Activated CD4-positive, alpha-beta T cell treated with anti-CD3 and anti-CD28 coated beads, Interleukin-2, amount 10 ng/mL, durations not matched to agents 7 days and 5 days (primary cell): ENCODE results near the gene CLOCK. TPM values are rescaled to one million over a fixed set of nuclear protein-coding genes. Genes with fewer than 3 reads are reported as not detected.

Experiments used
- CTCF ChIA-PET: fragments of 350-600 bp; sonication (Branson Sonifier 250); formaldehyde crosslinking; loops from one replicate; lab custom pipeline; 2021; ENCODE audit warnings: antibody characterized with exemption; lab: Charles Lee
- POLR2A ChIA-PET: fragments of 350-600 bp; sonication (Branson Sonifier 250); formaldehyde crosslinking; loops from one replicate; lab custom pipeline; 2021; ENCODE audit warnings: antibody characterized with exemption; lab: Charles Lee
- DNase-seq: peaks from one replicate; pipeline ENCODE4 v3.0.0-alpha.2; 2020
- H3K27ac Mint-ChIP-seq: one replicate; pipeline ENCODE4 v1.8.0; 2021; ENCODE audit warnings: mild to moderate bottlenecking, moderate library complexity, mixed read lengths
- H3K27me3 Mint-ChIP-seq: one replicate; pipeline ENCODE4 v1.8.0; 2021; ENCODE audit warnings: mixed read lengths
- H3K36me3 Mint-ChIP-seq: one replicate; pipeline ENCODE4 v1.8.0; 2021; ENCODE audit warnings: low read depth, mixed read lengths
- H3K4me1 Mint-ChIP-seq: one replicate; pipeline ENCODE4 v1.8.0; 2021; ENCODE audit warnings: mixed read lengths
- H3K4me3 Mint-ChIP-seq: one replicate; pipeline ENCODE4 v1.8.0; 2021; ENCODE audit warnings: mild to moderate bottlenecking, moderate library complexity, mixed read lengths
- H3K9me3 Mint-ChIP-seq: one replicate; pipeline ENCODE4 v1.8.0; 2021; ENCODE audit warnings: mixed read lengths
- total RNA-seq, 2 experiments: library from RNA; stranded (reverse); gene quantifications; one replicate each; pipeline ENCODE4 v1.2.3, GENCODE V29; 2021

Gene CLOCK
- total RNA-seq, 2 experiments from 2014 or later: 8.0 to 11.8 TPM

DNA sequence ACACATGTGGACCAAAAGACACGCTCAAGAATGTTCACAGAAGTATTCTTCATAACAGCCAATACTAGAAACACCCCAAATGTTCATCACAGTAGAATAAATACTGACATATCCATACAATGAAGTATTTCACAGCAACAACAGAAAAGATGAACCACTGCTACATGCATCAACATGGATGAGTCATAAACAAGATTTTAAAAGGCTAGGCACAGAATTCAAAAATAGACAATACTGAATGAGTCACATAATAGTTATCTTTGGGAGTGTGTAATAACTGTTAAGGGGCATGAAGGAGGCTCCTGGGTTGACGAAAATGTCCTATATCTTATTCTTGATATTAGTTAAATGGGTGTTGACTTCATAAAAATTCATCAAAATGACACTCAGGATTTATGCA, 43.5 kb downstream of the CLOCK start:
- H3K36me3 Mint-ChIP-seq: peaks cover 8% of the 10 kb centered on the region
- H3K27me3 Mint-ChIP-seq: no peaks in the 10 kb centered on the region
- POLR2A ChIA-PET: no interaction called here
- no peak overlapping the region for H3K27ac Mint-ChIP-seq
- H3K9me3 Mint-ChIP-seq: no peaks in the 10 kb centered on the region
- H3K4me1 Mint-ChIP-seq: peaks cover 2% of the 10 kb centered on the region
- no peak for DNase-seq
- CTCF ChIA-PET: no interaction called here
- H3K4me3 Mint-ChIP-seq: no peak overlapping the region

DNA sequence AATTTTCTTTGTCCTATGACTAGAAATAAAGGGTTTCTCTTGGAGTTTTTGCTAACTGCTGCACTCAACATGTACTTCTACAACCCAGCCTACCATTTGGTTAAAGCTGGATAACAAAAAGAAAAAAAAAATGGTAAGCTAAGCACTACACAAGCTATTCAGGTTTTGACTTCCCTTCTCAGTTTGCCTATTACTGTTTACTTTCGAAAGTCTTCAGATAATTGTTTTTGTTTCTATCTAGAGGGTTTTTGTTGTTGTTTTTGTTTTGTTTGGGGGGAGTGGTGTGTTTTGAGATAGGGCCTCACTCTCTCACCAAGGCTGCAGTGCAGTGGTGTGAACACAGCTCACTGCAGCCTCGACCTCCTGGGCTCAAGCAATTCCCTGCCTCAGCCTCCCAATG, 46.6 kb downstream of the CLOCK start:
- ChIA-PET POLR2A (no interaction called here), CTCF (interaction anchor here (0.6 to 1.6 kb wide), 3 partner anchors 9 to 1328 kb away, joined by 3 to 6 read pairs (median 4); no protein-coding TSS in a partner anchor)
- Mint-ChIP-seq H3K27ac (no peak overlapping the region), H3K36me3 (peaks cover 11% of the 10 kb centered on the region), H3K4me1 (peaks cover 2% of the 10 kb centered on the region), H3K27me3 (no peaks in the 10 kb centered on the region), H3K4me3 (no peak overlapping the region), H3K9me3 (no peaks in the 10 kb centered on the region)
- DNase-seq: no peak

DNA sequence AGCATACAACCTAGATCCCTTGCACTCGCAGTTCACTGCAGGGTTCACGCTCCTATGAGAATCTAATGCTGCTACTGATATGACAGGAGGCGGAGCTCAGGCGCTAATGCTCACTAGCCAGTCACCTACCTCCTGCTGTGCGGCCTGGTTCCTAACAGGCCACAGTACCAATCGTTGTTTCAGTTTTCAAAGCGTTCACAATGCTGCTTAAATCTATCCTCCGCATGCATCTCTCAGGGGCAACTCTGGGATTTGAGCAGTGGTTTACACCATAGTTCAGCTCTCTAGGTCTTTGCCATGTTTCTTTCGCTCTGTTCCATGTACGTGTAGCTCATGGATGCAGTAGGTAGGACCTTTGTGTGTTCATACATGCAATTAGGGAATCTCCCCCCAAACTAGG, 47.2 kb downstream of the CLOCK start:
- peaks cover 2% of the 10 kb centered on the region for H3K4me1 Mint-ChIP-seq
- H3K4me3 Mint-ChIP-seq: no peak overlapping the region
- no peak for DNase-seq
- ChIA-PET POLR2A (no interaction called here), CTCF (interaction anchor here (0.6 to 1.6 kb wide), 2 partner anchors 10 to 99 kb away, joined by 3 to 4 read pairs; no protein-coding TSS in a partner anchor)
- H3K36me3 Mint-ChIP-seq: peaks cover 13% of the 10 kb centered on the region
- no peak overlapping the region for H3K27ac Mint-ChIP-seq
- H3K9me3 Mint-ChIP-seq: no peaks in the 10 kb centered on the region
- no peaks in the 10 kb centered on the region for H3K27me3 Mint-ChIP-seq

DNA sequence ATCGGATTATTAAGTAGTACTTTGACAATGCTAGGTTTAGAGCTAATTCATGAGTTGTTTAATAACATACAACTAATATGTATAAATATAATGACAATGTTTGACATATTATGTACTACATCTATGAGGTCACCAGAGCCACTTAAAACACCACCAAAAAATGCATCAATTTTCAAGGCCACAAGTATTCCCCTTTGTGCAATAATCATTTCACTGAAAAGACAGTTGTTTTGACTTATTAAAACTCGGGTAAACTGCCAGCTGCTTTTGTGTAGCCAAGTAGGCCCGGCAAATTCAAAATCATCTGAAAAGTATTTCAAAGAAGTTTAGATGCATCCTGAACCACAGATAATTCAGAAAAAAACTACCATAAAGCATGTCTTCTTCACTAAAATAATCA, 48.7 kb downstream of the CLOCK start:
- POLR2A ChIA-PET: no interaction called here
- no peaks in the 10 kb centered on the region for H3K9me3 Mint-ChIP-seq

DNA sequence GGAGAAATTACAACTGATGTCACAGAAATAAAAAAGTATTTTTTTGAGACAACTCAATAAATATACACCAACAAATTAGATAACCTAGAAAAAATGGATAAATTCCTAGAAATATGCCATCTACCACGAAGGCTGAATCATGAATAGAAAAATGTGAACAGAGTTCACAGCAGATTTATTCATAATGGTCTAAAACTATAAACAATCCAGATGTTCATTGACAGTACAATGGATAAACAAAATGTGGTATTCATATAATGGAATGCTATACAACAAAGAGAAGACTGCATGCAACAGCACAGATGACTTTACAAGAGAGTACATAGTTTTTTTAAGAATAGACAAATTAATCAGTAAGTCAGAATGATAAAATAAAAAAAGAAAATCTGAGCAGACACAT, 55.2 kb downstream of the CLOCK start:
- ChIA-PET CTCF (interaction anchor here (0.6 kb wide), 1 partner anchor 1448 kb away, joined by 3 read pairs; no protein-coding TSS in a partner anchor), POLR2A (no interaction called here)
- Mint-ChIP-seq H3K4me3 (no peak overlapping the region), H3K4me1 (no peaks in the 10 kb centered on the region), H3K36me3 (peaks cover 8% of the 10 kb centered on the region), H3K27ac (no peak overlapping the region), H3K27me3 (no peaks in the 10 kb centered on the region), H3K9me3 (no peaks in the 10 kb centered on the region)
- no peak for DNase-seq

More for the DNA sequence above, 48.7 kb downstream of the CLOCK start:
- Mint-ChIP-seq H3K36me3 (peaks cover 12% of the 10 kb centered on the region), H3K27ac (no peak overlapping the region), H3K4me3 (no peak overlapping the region), H3K4me1 (peaks cover under 1% of the 10 kb centered on the region), H3K27me3 (no peaks in the 10 kb centered on the region)
- CTCF ChIA-PET: no interaction called here
- no peak for DNase-seq

DNA sequence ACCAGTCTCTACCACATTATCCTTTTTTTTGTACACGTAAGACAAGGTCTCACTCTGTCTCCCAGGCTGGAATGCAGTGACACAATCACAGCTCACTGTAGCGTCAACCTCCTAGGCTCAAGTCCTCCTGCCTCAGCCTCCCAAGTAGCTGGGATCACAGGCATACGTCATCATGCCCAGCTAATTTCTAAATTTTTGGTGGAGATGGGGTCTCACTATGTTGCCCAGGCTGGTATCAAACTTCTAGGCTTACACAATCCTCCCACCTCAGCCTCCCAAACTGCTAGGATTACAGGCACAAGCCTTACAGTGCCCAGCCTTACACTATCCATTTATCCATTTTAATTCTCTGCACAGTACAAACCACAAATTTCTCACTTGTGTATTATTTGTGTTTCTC, 58.0 kb downstream of the CLOCK start:
- Mint-ChIP-seq H3K27me3 (no peaks in the 10 kb centered on the region), H3K4me3 (no peak overlapping the region), H3K27ac (no peak overlapping the region), H3K4me1 (no peaks in the 10 kb centered on the region), H3K9me3 (no peaks in the 10 kb centered on the region), H3K36me3 (peaks cover 2% of the 10 kb centered on the region)
- CTCF ChIA-PET: no interaction called here
- POLR2A ChIA-PET: no interaction called here
- DNase-seq: no peak

DNA sequence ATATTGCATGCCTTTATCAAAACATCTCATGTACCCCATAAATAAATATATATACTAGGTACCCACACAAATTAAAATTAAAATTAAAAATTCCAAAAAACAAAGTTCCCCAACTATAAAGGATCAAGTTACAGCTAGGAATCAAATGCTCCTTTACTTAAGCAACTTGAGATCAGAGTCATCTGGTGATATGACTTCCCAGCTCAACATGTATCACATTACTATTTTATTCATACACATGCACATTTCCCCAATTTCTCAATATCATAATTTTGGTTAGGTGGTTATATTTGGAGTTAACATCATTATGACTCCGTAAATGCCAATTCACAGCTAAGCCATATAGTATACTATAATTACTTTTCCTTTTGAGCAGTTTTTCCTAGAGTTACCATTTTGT, 60.9 kb downstream of the CLOCK start:
- Mint-ChIP-seq H3K9me3 (no peaks in the 10 kb centered on the region), H3K4me3 (no peak overlapping the region), H3K36me3 (peaks cover 2% of the 10 kb centered on the region), H3K4me1 (no peaks in the 10 kb centered on the region), H3K27me3 (no peaks in the 10 kb centered on the region), H3K27ac (no peak overlapping the region)
- ChIA-PET CTCF (no interaction called here), POLR2A (no interaction called here)
- no peak for DNase-seq

DNA sequence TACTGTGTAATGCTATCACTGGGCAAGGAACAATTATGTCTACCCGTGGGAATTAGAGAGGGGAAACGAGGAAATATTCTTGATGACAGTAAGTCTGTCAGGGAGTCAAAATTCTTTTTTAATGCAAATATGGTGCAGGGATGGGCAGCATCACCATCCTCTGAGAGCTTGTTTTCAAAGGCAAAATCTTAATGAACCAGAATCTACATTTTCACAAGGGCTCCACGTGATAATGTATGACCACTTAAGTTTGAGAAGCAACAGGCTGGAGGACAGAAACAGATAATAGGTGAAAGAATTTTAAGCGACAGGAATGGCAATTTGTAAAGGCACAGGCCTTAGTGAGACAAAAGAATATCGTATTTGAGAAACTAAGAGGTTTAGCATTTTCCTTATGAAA, 63.4 kb downstream of the CLOCK start:
- no peaks in the 10 kb centered on the region for H3K27me3 Mint-ChIP-seq
- CTCF ChIA-PET: no interaction called here
- H3K27ac Mint-ChIP-seq: no peak overlapping the region

DNA sequence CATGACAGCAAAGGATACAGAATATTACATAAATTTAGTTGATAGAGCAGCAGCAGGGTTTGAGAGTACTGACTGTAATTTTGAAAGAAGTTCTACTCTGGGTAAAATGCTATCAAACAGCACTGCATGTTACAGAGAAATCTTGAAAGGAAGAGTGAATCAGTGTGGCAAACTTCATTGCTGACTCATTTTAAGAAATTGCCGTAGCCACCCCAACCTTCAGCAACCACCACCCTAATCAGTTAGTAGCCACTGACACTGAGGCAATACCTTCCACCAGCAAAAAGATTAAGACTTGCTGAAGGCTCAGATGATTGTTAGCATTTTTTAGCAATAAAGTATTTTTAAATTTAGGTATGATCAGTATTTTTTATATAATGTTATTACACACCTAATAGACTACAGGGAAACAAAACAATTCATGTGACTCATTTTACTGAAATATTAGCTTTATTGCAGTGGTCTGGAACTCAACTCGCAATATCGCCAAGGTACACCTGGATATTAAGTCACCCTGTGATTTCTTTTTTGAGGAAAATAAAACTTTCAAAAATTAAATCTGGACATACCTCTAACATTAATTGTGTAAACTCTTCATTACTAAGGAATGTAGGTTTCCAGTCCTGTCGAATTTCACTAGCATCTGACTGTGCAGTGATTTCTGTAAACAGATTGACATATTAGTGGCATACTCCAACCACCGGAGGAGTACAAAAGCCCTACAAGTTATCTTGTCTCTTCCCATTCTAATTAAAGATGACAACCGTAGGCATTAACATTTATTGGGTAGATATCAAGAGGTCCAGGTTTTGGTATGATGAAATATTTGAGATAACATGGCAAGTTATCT, 71.1 kb downstream of the CLOCK start:
- peaks cover 16% of the 10 kb centered on the region for H3K4me1 Mint-ChIP-seq
- peaks cover 2% of the 10 kb centered on the region for H3K9me3 Mint-ChIP-seq
- peak; percentile 13 for DNase-seq
- peaks cover 21% of the 10 kb centered on the region for H3K36me3 Mint-ChIP-seq
- no peak overlapping the region for H3K4me3 Mint-ChIP-seq
- CTCF ChIA-PET: no interaction called here
- POLR2A ChIA-PET: no interaction called here
- no peaks in the 10 kb centered on the region for H3K27me3 Mint-ChIP-seq
- H3K27ac Mint-ChIP-seq: no peak overlapping the region

More for the DNA sequence above, 63.4 kb downstream of the CLOCK start:
- Mint-ChIP-seq H3K9me3 (no peaks in the 10 kb centered on the region), H3K4me3 (no peak overlapping the region), H3K4me1 (no peaks in the 10 kb centered on the region), H3K36me3 (no peaks in the 10 kb centered on the region)
- DNase-seq: no peak
- POLR2A ChIA-PET: no interaction called here

DNA sequence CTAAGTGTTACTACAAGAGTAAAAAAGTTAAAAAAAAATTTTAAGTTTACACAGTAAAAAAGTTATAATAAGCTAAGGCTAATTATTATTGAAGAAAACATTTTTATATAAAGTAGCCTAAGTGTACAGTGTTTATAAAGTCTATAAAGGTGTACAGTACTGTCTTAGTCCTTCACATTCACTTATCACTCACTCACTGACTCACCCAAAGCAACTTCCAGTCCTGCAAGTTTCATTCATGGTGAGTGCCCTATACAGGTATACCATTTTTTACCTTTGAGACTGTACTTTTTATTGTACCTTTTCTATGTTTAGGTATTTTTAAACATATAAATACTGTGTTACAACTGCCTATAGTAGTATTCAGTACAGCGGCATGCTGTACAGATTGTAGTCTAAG, 76.7 kb downstream of the CLOCK start:
- Mint-ChIP-seq H3K4me3 (no peak overlapping the region), H3K36me3 (peaks cover 31% of the 10 kb centered on the region), H3K9me3 (peaks cover 9% of the 10 kb centered on the region), H3K27me3 (no peaks in the 10 kb centered on the region), H3K4me1 (peaks cover 9% of the 10 kb centered on the region), H3K27ac (no peak overlapping the region)
- no peak for DNase-seq
- ChIA-PET CTCF (no interaction called here), POLR2A (no interaction called here)

DNA sequence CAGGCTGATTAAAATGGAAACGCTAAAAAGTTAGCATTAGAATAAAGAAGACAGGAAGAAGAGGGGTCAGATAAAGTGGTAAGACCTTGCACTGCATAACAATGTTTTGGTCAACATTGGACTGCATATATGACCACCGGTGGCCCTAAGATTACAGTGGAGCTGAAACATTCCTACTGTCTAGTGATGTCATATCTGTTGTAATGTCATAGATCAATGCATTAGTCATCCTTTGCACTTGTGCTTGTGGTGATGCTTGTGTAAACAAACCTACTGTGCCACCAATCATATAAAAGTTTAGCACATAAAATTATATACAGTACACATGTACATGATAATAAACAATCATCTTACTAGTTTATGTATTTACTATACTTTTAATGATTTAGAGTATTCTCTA, 78.0 kb downstream of the CLOCK start:
- no peak for DNase-seq
- Mint-ChIP-seq H3K4me3 (no peak overlapping the region), H3K27ac (no peak overlapping the region), H3K36me3 (peaks cover 25% of the 10 kb centered on the region), H3K9me3 (peaks cover 7% of the 10 kb centered on the region), H3K27me3 (no peaks in the 10 kb centered on the region), H3K4me1 (peaks cover 1% of the 10 kb centered on the region)
- ChIA-PET CTCF (no interaction called here), POLR2A (no interaction called here)

DNA sequence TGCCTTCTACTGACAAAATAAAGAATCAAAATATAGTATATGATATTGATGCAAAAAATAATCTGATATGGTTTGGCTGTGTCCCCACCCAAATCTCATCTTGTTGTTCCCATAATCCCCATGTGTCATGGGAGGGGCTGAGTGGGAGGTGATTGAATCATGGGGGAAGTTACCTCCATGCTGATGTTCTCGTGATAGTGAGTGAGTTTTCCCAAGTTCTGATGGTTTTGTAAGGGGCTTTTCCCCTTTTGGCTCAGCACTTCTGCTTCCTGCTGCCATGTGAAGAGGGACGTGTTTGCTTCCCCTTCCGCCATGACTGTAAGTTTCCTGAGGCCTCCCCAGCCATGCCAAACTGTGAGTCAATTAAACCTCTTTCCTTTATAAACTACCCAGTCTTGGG, 80.7 kb downstream of the CLOCK start:
- no peak overlapping the region for H3K27ac Mint-ChIP-seq
- H3K36me3 Mint-ChIP-seq: peaks cover 30% of the 10 kb centered on the region
- peaks cover 7% of the 10 kb centered on the region for H3K9me3 Mint-ChIP-seq
- no peak overlapping the region for H3K4me3 Mint-ChIP-seq
- no peak for DNase-seq
- no peaks in the 10 kb centered on the region for H3K27me3 Mint-ChIP-seq
- no peaks in the 10 kb centered on the region for H3K4me1 Mint-ChIP-seq
- ChIA-PET POLR2A (no interaction called here), CTCF (no interaction called here)

DNA sequence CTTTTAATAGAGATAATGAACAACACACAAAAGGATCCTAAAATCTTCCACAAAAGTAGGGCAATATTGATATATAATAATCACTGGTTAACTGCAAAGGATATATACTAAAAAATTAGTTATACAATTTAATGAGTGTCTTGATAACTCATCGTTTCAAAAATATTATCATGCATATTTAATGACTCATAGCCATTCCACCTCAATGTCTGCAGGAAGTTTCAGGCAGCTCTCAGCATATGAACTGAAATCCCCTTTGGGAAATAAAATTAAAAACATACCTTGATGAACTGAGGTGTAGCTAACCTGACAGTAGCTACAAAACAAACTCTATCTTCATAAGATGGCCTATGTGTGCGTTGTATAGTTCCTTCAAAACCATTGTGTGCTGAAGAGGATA, 88.1 kb downstream of the CLOCK start:
- Mint-ChIP-seq H3K36me3 (peaks cover 6% of the 10 kb centered on the region), H3K27me3 (no peaks in the 10 kb centered on the region), H3K4me3 (no peak overlapping the region), H3K9me3 (no peaks in the 10 kb centered on the region), H3K27ac (no peak overlapping the region), H3K4me1 (no peaks in the 10 kb centered on the region)
- POLR2A ChIA-PET: no interaction called here
- CTCF ChIA-PET: interaction anchor here (1.1 kb wide), 1 partner anchor 13 kb away, joined by 3 read pairs; no protein-coding TSS in a partner anchor
- no peak for DNase-seq
